Fibroblast of lung (primary cell): Measurements from ENCODE around the gene SPPL2C. TPM values are rescaled to one million over a fixed set of nuclear protein-coding genes. Genes with fewer than 3 reads are reported as not detected.
A peak's percentile ranks its signal among the peaks of the same experiment; 100 is the strongest.

Source experiments
- DNase-seq, 2 donors: peaks; one replicate each; pipeline versions ENCODE4 v3.0.0 to v3.0.0-alpha.2; 2010; ENCODE audit warnings: low read depth in 2 of 2
- H2AFZ ChIP-seq: 2 replicates; pipeline ENCODE4 v1.5.1; 2012; ENCODE audit warnings: low read length, control low read depth, inconsistent platforms
- H3K27ac ChIP-seq: 2 replicates; pipeline ENCODE4 v1.5.1; 2011; ENCODE audit warnings: low read length, control low read depth; ENCODE audit not compliant: insufficient read depth
- H3K27me3 ChIP-seq: 2 replicates; pipeline ENCODE4 v1.5.1; 2011; ENCODE audit warnings: mild to moderate bottlenecking, low read length; ENCODE audit not compliant: control insufficient read depth, insufficient read depth
- H3K36me3 ChIP-seq: 2 replicates; pipeline ENCODE4 v1.5.1; 2011; ENCODE audit warnings: low read length; ENCODE audit not compliant: control insufficient read depth, insufficient read depth
- H3K4me1 ChIP-seq: 2 replicates; pipeline ENCODE4 v1.5.1; 2011; ENCODE audit warnings: low read length; ENCODE audit not compliant: control insufficient read depth, insufficient read depth; ENCODE audit errors: extremely low read depth
- H3K4me2 ChIP-seq: 2 replicates; pipeline ENCODE4 v1.5.1; 2011; ENCODE audit warnings: low read length, control low read depth; ENCODE audit not compliant: insufficient read depth; ENCODE audit errors: extremely low read depth
- H3K4me3 ChIP-seq, 4 experiments: fragments of 200-600 bp in 1 of 4; sonication (generic) in 1 of 4; replicated peaks in 1 of 4; 2 replicates each; pipeline ENCODE4 v1.5.1; 2011 to 2016; ENCODE audit warnings: low read length in 4 of 4, low read depth in 3 of 4, mild to moderate bottlenecking in 3 of 4, control low read depth in 2 of 4, inconsistent platforms in 1 of 4, mixed read lengths in 1 of 4; ENCODE audit not compliant: insufficient read depth in 1 of 4; ENCODE audit errors: control extremely low read depth in 1 of 4
- H3K79me2 ChIP-seq: 2 replicates; pipeline ENCODE4 v1.5.1; 2012; ENCODE audit warnings: mild to moderate bottlenecking, low read length, inconsistent platforms; ENCODE audit not compliant: control insufficient read depth, insufficient read depth
- H3K9ac ChIP-seq: 2 replicates; pipeline ENCODE4 v1.5.1; 2011; ENCODE audit warnings: mild to moderate bottlenecking, low read length, control low read depth; ENCODE audit not compliant: insufficient read depth
- H3K9me3 ChIP-seq: 2 replicates; pipeline ENCODE4 v1.5.1; 2012; ENCODE audit warnings: low read depth, low read length; ENCODE audit not compliant: control insufficient read depth, insufficient read depth
- H4K20me1 ChIP-seq: 2 replicates; pipeline ENCODE4 v1.5.1; 2011; ENCODE audit warnings: low read length; ENCODE audit not compliant: control insufficient read depth, insufficient read depth; ENCODE audit errors: extremely low read depth
- EZH2 ChIP-seq: IDR thresholded peaks from 2 replicates; pipeline ENCODE4 v1.5.1; 2012; ENCODE audit warnings: low read length, control low read depth, mild to moderate bottlenecking; ENCODE audit errors: missing control alignments
- polyA plus RNA-seq, 2 donors: library from polyadenylated mRNA; depleted of rRNA in 1 of 2; stranded (reverse) in 1 of 2; unstranded in 1 of 2; fragments of >200 nt; gene quantifications; 2 replicates each; pipeline ENCODE4 v1.2.1, GENCODE V29; 2011 to 2012; ENCODE audit warnings: missing spikeins in 1 of 2
- total RNA-seq: library from RNA; depleted of rRNA; stranded (reverse); fragments of >200 nt; gene quantifications from 2 replicates; pipeline ENCODE4 v1.2.1, GENCODE V29; 2014
- TF ChIP-seq, protein P1 (sequence below), 2 donors: IDR thresholded peaks in 1 of 2; conservative IDR thresholded peaks in 1 of 2; 1 replicate in 1 of 2; 2 replicates in 1 of 2; pipeline ENCODE4 v1.5.1; 2011 to 2012; ENCODE audit warnings: low read length in 2 of 2, control low read depth in 1 of 2, inconsistent platforms in 1 of 2, low read depth in 1 of 2, mild to moderate bottlenecking in 1 of 2

The SPPL2C gene
- total and polyA plus RNA-seq, 2 donors (not counting 1 experiment from before 2014, with no cell fraction given), result not detected

DNA sequence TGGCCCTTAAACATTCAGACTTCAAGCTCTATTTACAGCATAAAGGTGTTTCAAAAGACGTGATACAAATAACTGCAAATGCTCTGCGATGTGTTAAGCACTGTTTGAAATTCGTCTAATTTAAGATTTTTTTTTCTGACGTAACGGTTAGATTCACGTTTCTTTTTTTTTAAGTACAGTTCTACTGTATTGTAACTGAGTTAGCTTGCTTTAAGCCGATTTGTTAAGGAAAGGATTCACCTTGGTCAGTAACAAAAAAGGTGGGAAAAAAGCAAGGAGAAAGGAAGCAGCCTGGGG, 49.0 kb downstream of the SPPL2C start:
- Histone ChIP-seq H3K9ac (no peak overlapping the region), H3K36me3 (no peaks in the 10 kb centered on the region), H2AFZ (peak overlapping the region; percentile 48), H3K79me2 (no peaks in the 10 kb centered on the region), H3K4me1 (no peaks in the 10 kb centered on the region), H3K9me3 (no peaks in the 10 kb centered on the region), H4K20me1 (no peaks in the 10 kb centered on the region), H3K27me3 (peaks cover 23% of the 10 kb centered on the region), H3K4me2 (peak overlapping the region; percentile 51), H3K4me3 (peak overlapping the region in 2 of 4 experiments; percentile 39 to 63), H3K27ac (no peak overlapping the region)
- no peak for DNase-seq
- TF ChIP-seq, protein P1, sequence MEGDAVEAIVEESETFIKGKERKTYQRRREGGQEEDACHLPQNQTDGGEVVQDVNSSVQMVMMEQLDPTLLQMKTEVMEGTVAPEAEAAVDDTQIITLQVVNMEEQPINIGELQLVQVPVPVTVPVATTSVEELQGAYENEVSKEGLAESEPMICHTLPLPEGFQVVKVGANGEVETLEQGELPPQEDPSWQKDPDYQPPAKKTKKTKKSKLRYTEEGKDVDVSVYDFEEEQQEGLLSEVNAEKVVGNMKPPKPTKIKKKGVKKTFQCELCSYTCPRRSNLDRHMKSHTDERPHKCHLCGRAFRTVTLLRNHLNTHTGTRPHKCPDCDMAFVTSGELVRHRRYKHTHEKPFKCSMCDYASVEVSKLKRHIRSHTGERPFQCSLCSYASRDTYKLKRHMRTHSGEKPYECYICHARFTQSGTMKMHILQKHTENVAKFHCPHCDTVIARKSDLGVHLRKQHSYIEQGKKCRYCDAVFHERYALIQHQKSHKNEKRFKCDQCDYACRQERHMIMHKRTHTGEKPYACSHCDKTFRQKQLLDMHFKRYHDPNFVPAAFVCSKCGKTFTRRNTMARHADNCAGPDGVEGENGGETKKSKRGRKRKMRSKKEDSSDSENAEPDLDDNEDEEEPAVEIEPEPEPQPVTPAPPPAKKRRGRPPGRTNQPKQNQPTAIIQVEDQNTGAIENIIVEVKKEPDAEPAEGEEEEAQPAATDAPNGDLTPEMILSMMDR (conservative IDR thresholded peaks at IDR 0.05 in 1 of 2, IDR thresholded peaks at IDR 0.05 in 1 of 2; ENCODE audit: low read depth in 1 of 2, low read length in 2 of 2), result no peak
- no peak for TF ChIP-seq EZH2

DNA sequence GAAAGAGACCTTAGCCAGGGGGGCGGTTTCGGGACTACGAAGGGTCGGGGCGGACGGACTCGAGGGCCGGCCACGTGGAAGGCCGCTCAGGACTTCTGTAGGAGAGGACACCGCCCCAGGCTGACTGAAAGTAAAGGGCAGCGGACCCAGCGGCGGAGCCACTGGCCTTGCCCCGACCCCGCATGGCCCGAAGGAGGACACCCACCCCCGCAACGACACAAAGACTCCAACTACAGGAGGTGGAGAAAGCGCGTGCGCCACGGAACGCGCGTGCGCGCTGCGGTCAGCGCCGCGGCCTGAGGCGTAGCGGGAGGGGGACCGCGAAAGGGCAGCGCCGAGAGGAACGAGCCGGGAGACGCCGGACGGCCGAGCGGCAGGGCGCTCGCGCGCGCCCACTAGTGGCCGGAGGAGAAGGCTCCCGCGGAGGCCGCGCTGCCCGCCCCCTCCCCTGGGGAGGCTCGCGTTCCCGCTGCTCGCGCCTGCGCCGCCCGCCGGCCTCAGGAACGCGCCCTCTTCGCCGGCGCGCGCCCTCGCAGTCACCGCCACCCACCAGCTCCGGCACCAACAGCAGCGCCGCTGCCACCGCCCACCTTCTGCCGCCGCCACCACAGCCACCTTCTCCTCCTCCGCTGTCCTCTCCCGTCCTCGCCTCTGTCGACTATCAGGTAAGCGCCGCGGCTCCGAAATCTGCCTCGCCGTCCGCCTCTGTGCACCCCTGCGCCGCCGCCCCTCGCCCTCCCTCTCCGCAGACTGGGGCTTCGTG, 49.5 kb downstream of the SPPL2C start, which contains the start of gene MAPT:
Gene MAPT, plus strand, starts transcription at position 533 of the 763 bp plus-strand sequence. CDS start 67,784 bp downstream, outside the sequence.
- Histone ChIP-seq H2AFZ (peak within 1 kb of the TSS; percentile 48), H3K36me3 (no peaks in the 10 kb centered on the region), H4K20me1 (no peaks in the 10 kb centered on the region), H3K4me1 (no peaks in the 10 kb centered on the region), H3K4me2 (peak within 1 kb of the TSS; percentile 51), H3K4me3 (peak within 1 kb of the TSS; percentile 35 to 63 (median 40)), H3K79me2 (no peaks in the 10 kb centered on the region), H3K9ac (no peak within 1 kb of the TSS), H3K27ac (no peak within 1 kb of the TSS), H3K27me3 (peaks cover 23% of the 10 kb centered on the region), H3K9me3 (no peaks in the 10 kb centered on the region)
- TF ChIP-seq EZH2, result no peak
- TF ChIP-seq, protein P1 (conservative IDR thresholded peaks at IDR 0.05 in 1 of 2, IDR thresholded peaks at IDR 0.05 in 1 of 2; ENCODE audit: low read depth in 1 of 2, low read length in 2 of 2), result peak; percentile 56 to 64
- DNase-seq, result peak; percentile 87 to 93

DNA sequence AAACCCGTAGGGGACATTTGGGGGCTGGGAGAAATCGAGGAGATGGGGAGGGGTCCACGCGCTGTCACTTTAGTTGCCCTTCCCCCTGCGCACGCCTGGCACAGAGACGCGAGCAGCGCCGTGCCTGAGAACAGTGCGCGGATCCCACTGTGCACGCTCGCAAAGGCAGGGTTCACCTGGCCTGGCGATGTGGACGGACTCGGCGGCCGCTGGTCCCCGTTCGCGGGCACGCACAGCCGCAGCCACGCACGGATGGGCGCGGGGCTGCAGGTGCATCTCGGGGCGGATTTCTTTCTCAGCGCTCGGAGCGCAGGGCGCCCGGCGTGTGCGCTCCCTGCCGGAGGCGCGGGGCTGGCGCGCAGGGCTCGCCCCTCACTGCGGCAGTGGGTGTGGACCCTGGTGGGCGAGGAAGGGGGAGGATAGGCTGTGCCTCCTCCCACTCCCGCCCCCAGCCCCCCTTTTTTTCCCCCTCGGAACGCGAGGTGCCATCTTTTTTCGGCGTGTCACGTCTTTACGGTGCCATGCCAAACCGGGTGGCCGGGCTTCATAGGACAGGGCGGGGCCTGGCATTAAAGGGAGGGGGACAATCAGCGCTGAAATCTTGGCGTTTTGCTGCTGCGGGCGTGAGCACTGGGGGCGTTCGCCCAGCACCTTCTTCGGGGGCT, 50.8 kb downstream of the SPPL2C start:
- TF ChIP-seq, protein P1 (conservative IDR thresholded peaks at IDR 0.05 in 1 of 2, IDR thresholded peaks at IDR 0.05 in 1 of 2; ENCODE audit: low read depth in 1 of 2, low read length in 2 of 2), result no peak
- peak; percentile 21 for TF ChIP-seq EZH2
- Histone ChIP-seq H3K9me3 (no peaks in the 10 kb centered on the region), H3K4me3 (peak overlapping the region in 1 of 4 experiments; percentile 63), H2AFZ (no peak overlapping the region), H3K36me3 (no peaks in the 10 kb centered on the region), H3K27me3 (peaks cover 25% of the 10 kb centered on the region), H3K4me1 (no peaks in the 10 kb centered on the region), H4K20me1 (no peaks in the 10 kb centered on the region), H3K79me2 (no peaks in the 10 kb centered on the region), H3K27ac (no peak overlapping the region), H3K4me2 (no peak overlapping the region), H3K9ac (no peak overlapping the region)
- DNase-seq, result peak; percentile 6 to 17
